Measurements from ENCODE around the gene TRAPPC2B.

TRAPPC2B gene

GRCh38 chr19:57350877-57351805 lies 12.2 kb upstream of the TRAPPC2B start, which contains the start of gene ZNF304:
Gene ZNF304, plus strand, starts transcription at chr19:57351271. Its CDS starts 394 bp downstream, at chr19:57351665.
- peak; percentile 95 for DNase-seq (ENCODE audit: low read depth)
- H3K4me3 ChIP-seq (ENCODE audit: low read depth, low read length) = peak within 1 kb of the TSS; percentile 90
- TF ChIP-seq, protein P1, sequence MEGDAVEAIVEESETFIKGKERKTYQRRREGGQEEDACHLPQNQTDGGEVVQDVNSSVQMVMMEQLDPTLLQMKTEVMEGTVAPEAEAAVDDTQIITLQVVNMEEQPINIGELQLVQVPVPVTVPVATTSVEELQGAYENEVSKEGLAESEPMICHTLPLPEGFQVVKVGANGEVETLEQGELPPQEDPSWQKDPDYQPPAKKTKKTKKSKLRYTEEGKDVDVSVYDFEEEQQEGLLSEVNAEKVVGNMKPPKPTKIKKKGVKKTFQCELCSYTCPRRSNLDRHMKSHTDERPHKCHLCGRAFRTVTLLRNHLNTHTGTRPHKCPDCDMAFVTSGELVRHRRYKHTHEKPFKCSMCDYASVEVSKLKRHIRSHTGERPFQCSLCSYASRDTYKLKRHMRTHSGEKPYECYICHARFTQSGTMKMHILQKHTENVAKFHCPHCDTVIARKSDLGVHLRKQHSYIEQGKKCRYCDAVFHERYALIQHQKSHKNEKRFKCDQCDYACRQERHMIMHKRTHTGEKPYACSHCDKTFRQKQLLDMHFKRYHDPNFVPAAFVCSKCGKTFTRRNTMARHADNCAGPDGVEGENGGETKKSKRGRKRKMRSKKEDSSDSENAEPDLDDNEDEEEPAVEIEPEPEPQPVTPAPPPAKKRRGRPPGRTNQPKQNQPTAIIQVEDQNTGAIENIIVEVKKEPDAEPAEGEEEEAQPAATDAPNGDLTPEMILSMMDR (IDR thresholded peaks at IDR 0.05; ENCODE audit: insufficient read depth, low read depth, low read length, missing control alignments) = no peak

GRCh38 chr19:57351867-57352266 lies 11.5 kb upstream of the TRAPPC2B start:
- DNase-seq (ENCODE audit: low read depth) = no peak
- peak overlapping the region; percentile 90 for H3K4me3 ChIP-seq (ENCODE audit: low read depth, low read length)
- TF ChIP-seq, protein P1 (IDR thresholded peaks at IDR 0.05; ENCODE audit: insufficient read depth, low read depth, low read length, missing control alignments) = no peak

- H3K4me3 ChIP-seq (ENCODE audit: low read depth, low read length) = no peak overlapping the region
- no peak for DNase-seq (ENCODE audit: low read depth)
- TF ChIP-seq, protein P1 (IDR thresholded peaks at IDR 0.05; ENCODE audit: insufficient read depth, low read depth, low read length, missing control alignments) = no peak
Observed at GRCh38 chr19:57355916-57356315, 7.4 kb upstream of the TRAPPC2B start.

DNA sequence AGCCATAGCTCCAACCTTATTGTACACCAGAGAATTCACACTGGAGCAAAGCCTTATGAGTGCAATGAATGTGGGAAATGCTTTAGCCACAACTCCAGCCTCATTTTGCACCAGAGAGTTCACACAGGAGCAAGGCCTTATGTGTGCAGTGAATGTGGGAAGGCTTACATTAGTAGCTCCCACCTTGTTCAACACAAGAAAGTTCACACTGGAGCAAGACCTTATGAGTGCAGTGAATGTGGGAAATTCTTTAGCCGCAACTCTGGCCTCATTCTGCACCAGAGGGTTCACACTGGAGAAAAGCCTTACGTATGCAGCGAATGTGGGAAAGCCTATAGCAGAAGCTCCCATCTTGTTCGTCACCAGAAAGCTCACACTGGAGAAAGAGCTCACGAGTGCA lies 5.9 kb upstream of the TRAPPC2B start:
- no peak overlapping the region for H3K4me3 ChIP-seq (ENCODE audit: low read depth, low read length)
- TF ChIP-seq, protein P1 (IDR thresholded peaks at IDR 0.05; ENCODE audit: insufficient read depth, low read depth, low read length, missing control alignments) = no peak
- DNase-seq (ENCODE audit: low read depth) = no peak

DNA sequence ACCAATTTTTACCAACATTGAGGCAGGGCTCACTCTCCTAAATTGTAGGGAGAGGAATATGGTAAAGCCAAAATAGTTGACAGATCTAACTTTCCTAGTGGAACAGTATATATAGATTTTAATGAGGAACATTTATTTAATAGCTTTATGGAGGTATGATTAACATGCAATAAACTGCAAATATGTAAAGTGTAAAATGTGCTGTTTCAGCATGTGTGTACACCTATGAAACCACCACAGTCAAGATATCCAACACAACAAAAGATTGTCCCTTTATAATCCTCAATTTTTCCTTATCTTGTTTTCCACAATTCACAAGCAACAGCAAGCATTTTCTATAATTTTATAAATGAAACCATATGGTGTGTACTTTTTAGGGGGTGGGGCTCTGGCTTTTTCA lies 4.1 kb upstream of the TRAPPC2B start:
- DNase-seq (ENCODE audit: low read depth) = no peak
- TF ChIP-seq, protein P1 (IDR thresholded peaks at IDR 0.05; ENCODE audit: insufficient read depth, low read depth, low read length, missing control alignments) = no peak
- no peak overlapping the region for H3K4me3 ChIP-seq (ENCODE audit: low read depth, low read length)

DNA sequence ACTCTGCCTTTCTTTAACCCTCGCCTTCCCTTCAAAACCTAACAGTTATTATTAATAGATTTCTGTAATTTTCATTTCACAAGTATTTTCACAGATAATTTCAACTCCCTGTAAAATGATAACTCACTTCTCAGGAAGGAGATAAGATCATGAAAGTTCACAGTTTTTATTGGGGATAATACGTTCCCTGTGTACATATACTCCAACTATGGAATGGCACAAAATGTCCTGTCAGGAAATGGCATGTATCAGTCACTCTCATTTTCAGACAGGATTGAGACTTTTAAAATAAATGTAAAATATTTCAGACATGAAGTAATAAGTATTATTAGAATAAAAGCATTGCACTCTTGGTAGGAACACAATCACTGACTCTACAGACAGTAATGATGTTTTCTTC lies 932 bp upstream of the TRAPPC2B start:
- TF ChIP-seq, protein P1 (IDR thresholded peaks at IDR 0.05; ENCODE audit: insufficient read depth, low read depth, low read length, missing control alignments) = no peak
- DNase-seq (ENCODE audit: low read depth) = no peak
- peak overlapping the region; percentile 57 for H3K4me3 ChIP-seq (ENCODE audit: low read depth, low read length)

All from GM12865 (cell line).